Rectal smooth muscle tissue (tissue), 1 donor: ENCODE data around the gene SAMD8.
"Not testable (repeated sequence)": the region's sequence is repeated elsewhere in the genome, so short reads cannot be mapped to it uniquely, and the experiment has no call there.

Experiments used
- H3K27ac ChIP-seq: one replicate; pipeline ENCODE4 v1.7.0; 2013; ENCODE audit warnings: low read depth, low read length, inconsistent platforms
- H3K27me3 ChIP-seq: one replicate; pipeline ENCODE4 v1.7.0; 2013; ENCODE audit warnings: low read length; ENCODE audit not compliant: control insufficient read depth, insufficient read depth
- H3K36me3 ChIP-seq: one replicate; pipeline ENCODE4 v1.7.0; 2013; ENCODE audit warnings: low read length; ENCODE audit not compliant: control insufficient read depth, insufficient read depth
- H3K4me1 ChIP-seq: one replicate; pipeline ENCODE4 v1.7.0; 2013; ENCODE audit warnings: low read length; ENCODE audit not compliant: control insufficient read depth, insufficient read depth
- H3K4me3 ChIP-seq: one replicate; pipeline ENCODE4 v1.7.0; 2013; ENCODE audit warnings: low read length
- H3K9ac ChIP-seq: one replicate; pipeline ENCODE4 v1.7.0; 2013; ENCODE audit warnings: low read length

SAMD8 gene

GRCh38 chr10:75105576-75106197 lies 5.8 kb upstream of the SAMD8 start:
- Histone ChIP-seq H3K36me3 (no peaks in the 10 kb centered on the region), H3K4me1 (no peaks in the 10 kb centered on the region)

DNA sequence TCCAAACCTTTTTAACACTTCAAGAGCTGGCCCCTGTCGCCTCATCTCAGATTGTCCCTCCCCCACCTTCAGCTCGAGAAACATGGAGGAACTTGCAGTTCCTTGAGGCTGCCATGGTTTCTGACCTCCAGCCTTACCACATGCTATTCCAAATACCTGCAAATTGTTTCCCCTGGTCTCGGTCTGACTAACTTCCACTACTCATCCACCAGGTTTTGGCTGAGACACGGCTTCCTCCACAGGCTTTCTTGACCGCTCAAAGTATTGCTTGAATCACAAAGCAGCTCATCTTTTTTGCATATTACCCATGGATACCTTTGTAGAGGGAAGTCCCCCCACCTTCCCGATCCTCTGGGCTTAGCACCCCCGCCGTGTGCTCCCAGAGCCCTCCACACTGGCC lies 5.2 kb upstream of the SAMD8 start:
- no peak overlapping the region for H3K27ac ChIP-seq
- H3K4me3 ChIP-seq: no peak overlapping the region
- no peaks in the 10 kb centered on the region for H3K36me3 ChIP-seq
- H3K9ac ChIP-seq: no peak overlapping the region
- H3K4me1 ChIP-seq: no peaks in the 10 kb centered on the region
- no peaks in the 10 kb centered on the region for H3K27me3 ChIP-seq

More at GRCh38 chr10:75105576-75106197, 5.8 kb upstream of the SAMD8 start:
- Histone ChIP-seq H3K27ac (no peak overlapping the region), H3K4me3 (no peak overlapping the region), H3K9ac (no peak overlapping the region), H3K27me3 (no peaks in the 10 kb centered on the region)

GRCh38 chr10:75106891-75107290 lies 4.6 kb upstream of the SAMD8 start:
- H3K27ac ChIP-seq, H3K36me3 ChIP-seq, H3K4me1 ChIP-seq, H3K4me3 ChIP-seq, H3K9ac ChIP-seq, H3K27me3 ChIP-seq: not testable (repeated sequence)

GRCh38 chr10:75107756-75108683 lies 3.4 kb upstream of the SAMD8 start:
- Histone ChIP-seq H3K9ac (no peak overlapping the region), H3K4me3 (no peak overlapping the region), H3K36me3 (no peaks in the 10 kb centered on the region), H3K27ac (no peak overlapping the region), H3K27me3 (no peaks in the 10 kb centered on the region), H3K4me1 (peaks cover 8% of the 10 kb centered on the region)

DNA sequence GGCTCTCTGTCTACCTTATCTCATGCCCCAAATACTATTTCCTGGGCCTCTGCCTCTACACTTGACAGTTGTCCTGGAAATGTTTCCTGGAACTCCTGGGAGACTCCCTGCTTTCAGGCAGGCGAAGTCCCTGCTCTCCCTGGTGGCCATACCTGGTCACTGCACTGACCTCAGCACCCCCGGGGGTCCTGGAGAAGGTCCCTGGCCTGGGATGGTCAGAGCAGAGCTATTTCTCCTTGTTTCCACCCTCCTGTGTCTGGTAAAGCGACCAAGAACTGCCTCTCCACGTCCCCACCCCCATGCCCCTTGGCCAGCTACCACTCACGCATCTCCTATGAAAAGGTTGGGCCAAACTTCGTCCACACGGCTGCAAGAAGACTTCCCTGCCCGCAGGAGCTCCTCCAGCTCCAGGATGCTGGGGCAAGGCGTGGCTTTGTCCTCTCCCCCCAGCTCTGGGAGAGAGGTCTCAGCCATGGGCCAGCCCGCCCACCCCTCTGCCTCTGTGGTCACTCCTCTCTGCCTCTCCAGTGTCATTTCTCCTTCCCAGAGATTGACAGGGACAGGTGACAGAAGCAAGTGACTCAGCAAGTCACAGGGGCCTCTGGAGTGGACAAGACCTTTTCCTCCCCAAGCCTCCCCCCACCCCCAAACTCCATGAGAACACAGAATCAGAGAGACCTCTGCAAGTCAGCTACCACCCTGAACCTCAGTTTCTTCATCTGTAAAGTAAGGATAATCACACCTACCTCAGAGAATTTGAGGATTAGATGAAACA lies 2.6 kb upstream of the SAMD8 start:
- no peak overlapping the region for H3K4me3 ChIP-seq
- H3K36me3 ChIP-seq: no peaks in the 10 kb centered on the region
- no peaks in the 10 kb centered on the region for H3K27me3 ChIP-seq
- peaks cover 8% of the 10 kb centered on the region for H3K4me1 ChIP-seq
- no peak overlapping the region for H3K27ac ChIP-seq
- no peak overlapping the region for H3K9ac ChIP-seq

DNA sequence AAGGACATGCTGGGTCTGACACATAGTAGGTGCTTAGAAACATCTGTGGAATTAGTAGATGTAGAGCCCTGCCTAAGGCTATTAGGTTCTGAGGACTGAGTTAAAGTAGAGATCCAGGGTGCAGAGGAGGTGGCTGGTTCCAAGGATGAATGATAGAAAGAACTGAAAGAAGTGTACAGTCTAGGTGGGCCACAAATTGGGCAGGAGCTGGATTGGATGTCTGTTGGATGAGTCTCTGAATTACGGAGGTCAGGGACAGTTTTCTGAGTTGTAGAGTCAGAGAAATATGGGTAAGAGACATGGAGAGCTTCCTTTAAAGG lies 2.0 kb upstream of the SAMD8 start:
- Histone ChIP-seq H3K27ac (no peak overlapping the region), H3K27me3 (no peaks in the 10 kb centered on the region), H3K4me1 (peaks cover 8% of the 10 kb centered on the region), H3K36me3 (no peaks in the 10 kb centered on the region), H3K4me3 (no peak overlapping the region), H3K9ac (no peak overlapping the region)

DNA sequence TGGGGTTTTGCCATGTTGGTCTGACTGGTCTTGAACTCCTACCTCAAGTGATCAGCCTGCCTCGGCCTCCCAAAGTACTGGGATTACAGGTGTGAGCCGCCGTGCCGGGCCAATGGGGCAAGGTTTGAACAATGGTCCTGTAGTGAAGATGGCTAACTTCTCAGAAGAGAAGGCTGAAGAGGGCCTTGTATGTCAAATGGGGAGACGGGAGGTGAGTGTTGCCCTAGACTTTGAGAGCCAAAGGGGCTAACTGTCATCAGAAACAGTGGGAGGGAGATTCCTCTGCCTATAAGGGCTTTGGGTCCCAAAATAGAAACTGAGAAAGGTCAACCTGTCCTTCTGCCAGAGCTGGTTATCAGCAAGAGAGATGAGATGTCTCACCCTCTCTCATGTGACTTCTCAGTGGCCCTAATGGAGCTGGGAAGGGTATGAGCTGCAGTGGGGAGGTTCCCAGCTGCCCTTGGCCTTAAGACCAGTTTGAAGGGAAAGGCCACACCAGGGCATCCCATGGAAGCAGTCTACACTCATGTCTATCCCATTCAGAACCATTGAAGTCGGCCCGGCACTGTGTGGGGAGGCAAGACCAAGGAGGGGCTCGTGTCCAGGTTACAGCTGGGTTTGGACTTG lies 1.3 kb upstream of the SAMD8 start:
- no peaks in the 10 kb centered on the region for H3K27me3 ChIP-seq
- no peak overlapping the region for H3K9ac ChIP-seq
- H3K27ac ChIP-seq: peak overlapping the region; percentile 98
- peaks cover 8% of the 10 kb centered on the region for H3K4me1 ChIP-seq
- H3K36me3 ChIP-seq: no peaks in the 10 kb centered on the region
- H3K4me3 ChIP-seq: no peak overlapping the region

- Histone ChIP-seq H3K4me3 (peak overlapping the region; percentile 97), H3K27ac (peak overlapping the region; percentile 98), H3K27me3 (no peaks in the 10 kb centered on the region), H3K4me1 (peaks cover 8% of the 10 kb centered on the region), H3K9ac (peak overlapping the region; percentile 99), H3K36me3 (no peaks in the 10 kb centered on the region)
These were observed 637 bp downstream of the SAMD8 start for GRCh38 chr10:75111907-75112679.

- H3K27ac ChIP-seq: no peak overlapping the region
- no peak overlapping the region for H3K4me3 ChIP-seq
- no peaks in the 10 kb centered on the region for H3K27me3 ChIP-seq
- H3K9ac ChIP-seq: no peak overlapping the region
- H3K36me3 ChIP-seq: no peaks in the 10 kb centered on the region
- peaks cover 8% of the 10 kb centered on the region for H3K4me1 ChIP-seq
These were observed 3.7 kb downstream of the SAMD8 start for GRCh38 chr10:75115137-75115536.

- H3K4me1 ChIP-seq, H3K27ac ChIP-seq, H3K4me3 ChIP-seq, H3K36me3 ChIP-seq, H3K9ac ChIP-seq, H3K27me3 ChIP-seq: not testable (repeated sequence)
These were observed 5.7 kb downstream of the SAMD8 start for GRCh38 chr10:75116941-75117775.

DNA sequence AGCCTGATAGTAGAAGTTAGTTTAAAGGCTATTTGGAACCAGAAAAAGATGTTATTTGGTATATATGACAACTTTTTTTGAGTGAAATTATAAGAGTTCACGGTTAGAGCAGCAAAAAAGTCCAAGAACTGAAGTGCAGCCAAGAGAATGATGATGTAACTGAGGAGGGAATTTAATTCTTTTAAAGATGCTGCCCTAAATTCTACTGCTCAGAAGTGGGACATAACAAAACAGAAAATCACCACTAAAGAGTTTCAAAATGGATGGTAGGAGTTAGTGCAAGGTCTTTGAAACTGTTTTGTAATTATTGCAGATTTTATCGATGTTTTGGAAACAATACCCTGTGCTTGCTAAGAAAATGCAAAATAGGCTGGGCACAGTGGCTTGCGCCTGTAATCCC lies 6.5 kb downstream of the SAMD8 start:
- Histone ChIP-seq H3K27ac (no peak overlapping the region), H3K4me3 (no peak overlapping the region), H3K36me3 (no peaks in the 10 kb centered on the region), H3K9ac (no peak overlapping the region), H3K27me3 (no peaks in the 10 kb centered on the region), H3K4me1 (peaks cover under 1% of the 10 kb centered on the region)
